Measurements from ENCODE around the gene VMP1.
"Not testable (repeated sequence)": the region's sequence is repeated elsewhere in the genome, so short reads cannot be mapped to it uniquely, and the experiment has no call there.

The VMP1 gene

GRCh38 chr17:59757470-59757869, 50.0 kb downstream of the VMP1 start:
- TF ChIP-seq CTCF (conservative IDR thresholded peaks at IDR 0.05; ENCODE audit: low read depth, low read length) = no peak
- H3K4me3 ChIP-seq (ENCODE audit: low read length) = no peak overlapping the region
- DNase-seq (ENCODE audit: low read depth) = no peak

GRCh38 chr17:59757881-59758385, 50.5 kb downstream of the VMP1 start:
- H3K4me3 ChIP-seq (ENCODE audit: low read length) = no peak overlapping the region
- no peak for DNase-seq (ENCODE audit: low read depth)
- no peak for TF ChIP-seq CTCF (conservative IDR thresholded peaks at IDR 0.05; ENCODE audit: low read depth, low read length)

DNA sequence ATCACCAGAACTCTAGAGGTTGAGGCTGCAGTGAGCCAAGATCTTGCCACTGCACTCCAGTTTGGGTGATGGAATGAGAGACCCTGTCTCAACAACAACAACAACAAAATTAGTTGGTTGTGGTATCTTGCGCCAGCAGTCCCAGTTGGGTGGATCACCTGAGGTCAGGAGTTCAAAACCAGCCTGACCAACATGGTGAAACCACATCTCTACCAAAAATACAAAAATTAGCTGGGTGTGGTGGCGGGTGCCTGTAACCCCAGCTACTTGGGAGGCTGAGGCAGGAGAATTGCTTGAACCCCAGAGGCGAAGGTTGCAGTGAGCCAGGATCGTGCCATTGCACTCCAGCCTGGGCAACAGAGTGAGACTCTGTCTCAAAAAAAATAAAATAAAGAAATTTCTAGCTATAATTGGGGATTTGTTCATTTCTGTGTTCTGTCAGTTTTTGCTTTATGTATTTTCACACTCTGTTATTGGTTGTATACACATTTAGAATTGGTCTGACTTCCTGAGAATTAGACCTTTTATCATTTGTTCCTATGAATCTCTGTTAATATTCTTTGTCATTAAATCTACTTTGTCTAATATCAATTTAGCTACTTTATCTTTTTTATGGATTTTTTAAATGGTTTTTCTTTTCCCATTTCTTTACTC, 51.7 kb downstream of the VMP1 start:
- DNase-seq (ENCODE audit: low read depth); H3K4me3 ChIP-seq (ENCODE audit: low read length): not testable (repeated sequence)

DNA sequence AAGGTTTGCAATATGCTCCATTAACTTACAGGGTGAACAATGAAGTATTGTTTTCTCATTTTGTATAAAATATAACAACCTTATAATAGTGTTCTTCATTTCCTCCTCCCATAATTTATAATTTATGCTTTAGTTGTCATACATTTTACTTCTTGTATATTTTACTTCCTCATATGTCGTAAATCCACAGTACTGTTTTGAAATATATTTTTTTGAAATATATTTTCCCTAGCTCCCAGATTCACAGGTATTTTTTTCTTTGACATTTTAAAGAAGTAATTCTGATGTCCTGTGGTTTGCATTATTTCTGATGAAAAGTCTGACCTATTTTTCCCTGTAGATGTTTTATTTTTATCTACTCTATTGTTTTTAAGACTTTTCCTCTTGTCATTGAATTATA, 52.7 kb downstream of the VMP1 start:
- no peak for TF ChIP-seq CTCF (conservative IDR thresholded peaks at IDR 0.05; ENCODE audit: low read depth, low read length)
- no peak overlapping the region for H3K4me3 ChIP-seq (ENCODE audit: low read length)
- no peak for DNase-seq (ENCODE audit: low read depth)

GRCh38 chr17:59761385-59762048, 54.1 kb downstream of the VMP1 start:
- no peak overlapping the region for H3K4me3 ChIP-seq (ENCODE audit: low read length)
- no peak for TF ChIP-seq CTCF (conservative IDR thresholded peaks at IDR 0.05; ENCODE audit: low read depth, low read length)
- no peak for DNase-seq (ENCODE audit: low read depth)

GRCh38 chr17:59762049-59762823, 54.8 kb downstream of the VMP1 start:
- TF ChIP-seq CTCF (conservative IDR thresholded peaks at IDR 0.05; ENCODE audit: low read depth, low read length) = no peak
- no peak overlapping the region for H3K4me3 ChIP-seq (ENCODE audit: low read length)
- DNase-seq (ENCODE audit: low read depth) = no peak

- H3K4me3 ChIP-seq (ENCODE audit: low read length) = no peak overlapping the region
Measured at GRCh38 chr17:59762824-59763374, 55.4 kb downstream of the VMP1 start.

More at GRCh38 chr17:59762824-59763374, 55.4 kb downstream of the VMP1 start:
- DNase-seq (ENCODE audit: low read depth) = no peak
- no peak for TF ChIP-seq CTCF (conservative IDR thresholded peaks at IDR 0.05; ENCODE audit: low read depth, low read length)
